ENCODE measurements around the gene HOXC13. TPM values are rescaled to one million over a fixed set of nuclear protein-coding genes. Genes with fewer than 3 reads are reported as not detected.
A peak's percentile ranks its signal among the peaks of the same experiment; 100 is the strongest.

HOXC13 gene
- total and polyA plus RNA-seq, 2 experiments from 2014 or later: 0.10 TPM; not detected in 1

- H3K9me3 Mint-ChIP-seq: no peaks in the 10 kb centered on the region
- ATAC-seq (peak; percentile 63), DNase-seq (ENCODE audit: low spot score) (peak; percentile 55)
- Histone ChIP-seq H3K79me2 (replicated peaks; ENCODE audit: insufficient read depth) (no peaks in the 10 kb centered on the region), H2AFZ (peak overlapping the region; percentile 63; the same call in 1 of the 2 replicates), H3K4me3 (peak overlapping the region; percentile 36), H3K4me2 (peak overlapping the region; percentile 66), H3F3A (replicated peaks; ENCODE audit: low read depth) (peaks cover 19% of the 10 kb centered on the region), H3K9me2 (ENCODE audit: insufficient read depth) (no peaks in the 10 kb centered on the region), H3K27ac (ENCODE audit: low read depth) (no peak overlapping the region), H3K36me3 (ENCODE audit: insufficient read depth) (no peaks in the 10 kb centered on the region), H3K27me3 (ENCODE audit: insufficient read depth) (peaks cover 100% of the 10 kb centered on the region), H3K4me1 (ENCODE audit: insufficient read depth) (peaks cover 7% of the 10 kb centered on the region; the same call in 1 of the 2 replicates), H4K20me1 (replicated peaks; ENCODE audit: insufficient read depth) (peaks cover 35% of the 10 kb centered on the region)
- H3K27ac Mint-ChIP-seq: no peak overlapping the region
- no peaks in the 10 kb centered on the region for H3K36me3 Mint-ChIP-seq (ENCODE audit: low read depth)
- peak overlapping the region; percentile 36; the same call in 2 of the 3 replicates for H3K4me3 Mint-ChIP-seq
- H3K4me1 Mint-ChIP-seq: peaks cover 18% of the 10 kb centered on the region
- peak; percentile 98 for TF ChIP-seq EZH2 (IDR thresholded peaks at IDR 0.05; ENCODE audit: low read depth, unreplicated experiment)
- no peak for TF ChIP-seq STAT1 (IDR thresholded peaks at IDR 0.05; ENCODE audit: unreplicated experiment)
- TF ChIP-seq EZH2phosphoT487 (IDR thresholded peaks at IDR 0.05; ENCODE audit: unreplicated experiment): peak; percentile 86
- no peak for TF ChIP-seq ZNF462 (CRISPR knock-in tag; IDR thresholded peaks at IDR 0.05)
- no peak for TF ChIP-seq ETS1 (IDR thresholded peaks at IDR 0.05)
- no peak for TF ChIP-seq CREB1 (CRISPR knock-in tag; IDR thresholded peaks at IDR 0.05; ENCODE audit: low read depth)
- TF ChIP-seq JUNB (IDR thresholded peaks at IDR 0.05; ENCODE audit: unreplicated experiment): no peak
- TF ChIP-seq NANOG (IDR thresholded peaks at IDR 0.05; ENCODE audit: borderline replicate concordance): no peak
- no peak for TF ChIP-seq ZNF331 (CRISPR knock-in tag; IDR thresholded peaks at IDR 0.05; ENCODE audit: low read depth)
- TF ChIP-seq POLR2AphosphoS5 (IDR thresholded peaks at IDR 0.05; ENCODE audit: low read depth): no peak
- no peak for TF ChIP-seq ZNF114 (CRISPR knock-in tag; IDR thresholded peaks at IDR 0.05)
- TF ChIP-seq CTCF (conservative IDR thresholded peaks at IDR 0.05; ENCODE audit: low read depth in 2 of 2): no peak
- TF ChIP-seq REST (IDR thresholded peaks at IDR 0.05; ENCODE audit: unreplicated experiment): no peak
- H3K27me3 Mint-ChIP-seq (ENCODE audit: insufficient read depth, low read depth, poor library complexity): peaks cover 98% of the 10 kb centered on the region
Observed at GRCh38 chr12:53927220-53928029, 11.2 kb upstream of the HOXC13 start.

All from GM23338 (cell line).